OCI-LY3 (cell line): Measurements from ENCODE around the gene ANP32E.

Experiments
- EZH2phosphoT487 ChIP-seq: fragments of 200-600 bp; shearing (Covaris generic); IDR thresholded peaks from 2 replicates; pipeline ENCODE4 v1.6.1; 2018; ENCODE audit warnings: antibody characterized with exemption, mixed run types, low read depth
- TF ChIP-seq, protein P1 (sequence below): fragments of 200-600, 300-600 bp; sonication (generic); IDR thresholded peaks from 2 replicates; pipeline ENCODE4 v1.5.1; 2014; ENCODE audit warnings: antibody characterized with exemption, low read length, low read depth

DNA sequence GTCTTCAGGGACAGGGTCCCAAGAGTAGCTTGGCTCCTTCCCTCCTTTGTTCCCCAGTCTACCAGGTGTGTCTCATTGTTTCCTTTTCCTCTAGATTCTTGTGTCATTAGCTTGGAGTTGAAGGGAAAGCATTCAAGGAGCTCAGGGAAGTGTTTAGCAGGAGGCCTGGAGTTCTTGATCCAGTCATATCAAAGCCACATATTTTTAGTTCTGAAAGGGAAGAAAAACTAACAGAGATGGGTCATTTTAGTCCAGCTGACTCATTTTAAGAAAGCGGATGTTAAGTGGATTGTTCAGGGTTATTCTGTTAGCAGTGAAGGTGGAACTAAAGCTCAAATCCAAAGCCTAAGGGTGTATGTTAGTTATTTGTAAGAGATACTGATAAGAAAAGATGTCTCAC lies 37.4 kb upstream of the ANP32E start:
- TF ChIP-seq, protein P1, sequence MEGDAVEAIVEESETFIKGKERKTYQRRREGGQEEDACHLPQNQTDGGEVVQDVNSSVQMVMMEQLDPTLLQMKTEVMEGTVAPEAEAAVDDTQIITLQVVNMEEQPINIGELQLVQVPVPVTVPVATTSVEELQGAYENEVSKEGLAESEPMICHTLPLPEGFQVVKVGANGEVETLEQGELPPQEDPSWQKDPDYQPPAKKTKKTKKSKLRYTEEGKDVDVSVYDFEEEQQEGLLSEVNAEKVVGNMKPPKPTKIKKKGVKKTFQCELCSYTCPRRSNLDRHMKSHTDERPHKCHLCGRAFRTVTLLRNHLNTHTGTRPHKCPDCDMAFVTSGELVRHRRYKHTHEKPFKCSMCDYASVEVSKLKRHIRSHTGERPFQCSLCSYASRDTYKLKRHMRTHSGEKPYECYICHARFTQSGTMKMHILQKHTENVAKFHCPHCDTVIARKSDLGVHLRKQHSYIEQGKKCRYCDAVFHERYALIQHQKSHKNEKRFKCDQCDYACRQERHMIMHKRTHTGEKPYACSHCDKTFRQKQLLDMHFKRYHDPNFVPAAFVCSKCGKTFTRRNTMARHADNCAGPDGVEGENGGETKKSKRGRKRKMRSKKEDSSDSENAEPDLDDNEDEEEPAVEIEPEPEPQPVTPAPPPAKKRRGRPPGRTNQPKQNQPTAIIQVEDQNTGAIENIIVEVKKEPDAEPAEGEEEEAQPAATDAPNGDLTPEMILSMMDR, result no peak
- TF ChIP-seq EZH2phosphoT487, result no peak
